Stimulated activated CD4-positive, alpha-beta T cell treated with anti-CD3 and anti-CD28 coated beads, Interleukin-2, amount 100 ng/mL, for 48 hours (primary cell): ENCODE measurements around the gene SAP30BP.
A peak's percentile ranks its signal among the peaks of the same experiment; 100 is the strongest.

Source experiments
- DNase-seq, 2 donors: peaks; one replicate each; pipeline ENCODE4 v3.0.0-alpha.2; 2020

Gene SAP30BP

DNA sequence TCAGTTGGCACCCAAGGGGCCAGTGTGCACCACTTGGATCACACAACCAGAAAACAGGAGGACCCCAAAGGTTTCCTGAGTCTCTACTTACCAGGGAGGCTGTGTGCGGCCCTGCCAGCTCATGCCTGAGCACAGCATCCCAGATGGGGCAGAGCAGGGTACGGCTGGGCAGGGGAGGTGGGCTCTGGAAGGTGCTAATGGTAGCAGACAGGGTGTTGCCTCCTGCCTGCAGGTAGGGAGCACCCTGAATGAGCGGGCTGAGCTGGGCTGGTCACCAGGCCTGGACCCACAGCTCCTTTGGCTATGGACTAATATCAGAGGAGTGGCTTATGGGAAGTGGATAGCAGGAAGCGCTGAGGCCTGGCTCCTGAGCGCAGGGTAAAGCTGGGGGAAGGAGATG lies 14.8 kb upstream of the SAP30BP start:
- no peak for DNase-seq

DNA sequence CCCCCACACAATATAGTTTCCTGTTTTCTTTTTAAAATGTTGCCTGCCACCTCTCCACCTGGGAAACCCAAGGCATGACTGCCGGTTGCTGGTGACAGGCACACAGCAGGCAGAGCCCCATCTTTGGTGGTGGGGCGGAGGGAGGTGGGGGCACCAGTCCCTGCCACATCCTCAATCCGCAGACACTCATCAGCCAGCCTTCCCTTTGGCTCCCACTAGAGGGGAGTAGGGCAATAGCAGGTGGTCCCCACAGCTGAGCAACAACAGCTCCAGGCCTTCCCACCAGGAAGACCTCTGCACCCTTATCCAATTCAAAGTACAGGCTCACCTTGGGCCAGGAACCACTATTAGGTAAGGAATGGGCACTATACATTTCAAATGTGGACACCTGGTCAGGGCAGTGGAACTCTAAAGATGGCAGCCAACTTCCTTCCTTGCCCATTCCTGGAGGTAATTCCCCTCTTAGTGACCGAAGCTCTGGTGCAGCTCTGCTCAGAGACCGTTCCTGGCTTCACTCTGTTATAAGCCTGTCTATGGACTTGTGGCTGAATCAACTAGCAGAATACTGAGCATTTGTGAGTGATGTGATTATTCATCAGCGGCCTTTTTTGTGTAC lies 14.1 kb upstream of the SAP30BP start:
- DNase-seq = no peak

DNA sequence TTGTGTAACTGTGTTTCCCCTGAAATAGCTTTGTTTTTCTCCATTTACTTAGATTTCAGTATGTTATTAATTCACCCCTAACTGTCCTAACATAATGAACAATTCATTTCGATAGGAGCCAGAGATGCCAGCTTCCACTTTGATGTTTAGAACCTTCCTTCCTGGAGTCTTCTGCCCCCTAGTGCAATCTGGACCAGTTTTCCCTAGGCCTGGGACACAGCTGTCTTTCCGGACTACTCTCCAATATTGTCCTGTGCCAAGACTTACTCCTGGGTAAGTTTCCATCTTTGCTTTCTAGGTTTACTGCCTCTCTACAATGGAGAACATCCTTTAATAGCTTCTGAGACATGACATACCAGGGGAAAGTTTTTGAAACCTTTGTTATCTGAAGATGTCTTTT lies 13.0 kb upstream of the SAP30BP start:
- no peak for DNase-seq

DNA sequence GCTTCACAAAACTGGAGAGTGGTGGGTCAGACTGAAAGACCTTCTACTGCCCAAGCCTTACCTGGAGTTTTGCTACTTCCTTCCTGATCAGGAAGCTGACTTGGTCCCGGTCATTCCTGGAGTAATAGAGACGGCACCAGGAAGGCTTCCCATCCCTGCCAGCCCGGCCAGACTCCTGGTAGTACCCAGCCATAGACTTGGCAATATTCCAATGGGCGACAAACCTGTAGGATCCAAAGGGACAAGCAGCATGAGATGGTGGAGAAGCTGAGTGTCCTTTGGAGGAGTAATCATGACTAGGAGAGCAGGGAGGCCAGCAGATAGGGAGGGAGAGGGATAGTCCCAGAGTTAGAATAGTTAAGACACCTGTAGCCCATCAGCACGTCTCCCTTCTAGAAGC lies 8.9 kb upstream of the SAP30BP start:
- no peak for DNase-seq

DNA sequence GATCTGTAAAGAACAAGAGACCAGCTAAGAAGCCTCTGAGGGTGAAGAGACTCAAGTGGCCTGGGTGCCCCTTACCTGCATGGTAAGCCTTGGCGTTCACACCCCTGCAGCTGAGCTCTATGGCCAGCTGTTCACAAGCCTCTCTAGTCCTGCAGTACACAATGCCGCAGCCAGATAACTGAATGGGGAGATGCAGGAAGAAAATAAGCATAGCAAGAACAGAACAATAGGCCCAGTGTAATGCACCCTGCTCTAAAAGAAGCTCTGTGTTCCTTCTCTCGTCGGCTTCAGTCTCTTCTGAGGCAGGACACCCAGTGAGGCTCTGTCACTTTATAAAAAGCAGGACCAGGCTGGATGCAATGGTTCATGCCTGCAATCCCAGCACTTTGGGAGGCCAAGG lies 5.6 kb upstream of the SAP30BP start:
- no peak for DNase-seq

DNA sequence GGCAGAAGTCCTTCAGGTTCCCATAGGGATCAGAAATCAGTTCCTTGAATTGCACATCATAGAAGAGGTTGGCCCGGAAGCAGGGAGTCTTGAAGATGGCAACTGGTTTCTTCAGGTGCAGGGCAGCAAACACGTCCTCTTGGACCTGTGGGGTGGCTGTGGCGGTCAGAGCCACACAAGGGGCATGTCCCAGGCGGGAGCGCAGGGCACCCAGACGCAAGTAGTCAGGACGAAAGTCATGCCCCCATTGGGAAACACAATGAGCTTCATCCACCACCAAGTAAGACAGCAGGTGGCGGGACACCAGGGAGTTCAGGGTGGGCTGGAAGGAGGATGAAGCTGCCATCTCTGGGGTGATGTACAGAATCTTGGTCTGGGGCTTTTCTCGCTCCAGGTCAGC lies 4.6 kb upstream of the SAP30BP start:
- no peak for DNase-seq

DNA sequence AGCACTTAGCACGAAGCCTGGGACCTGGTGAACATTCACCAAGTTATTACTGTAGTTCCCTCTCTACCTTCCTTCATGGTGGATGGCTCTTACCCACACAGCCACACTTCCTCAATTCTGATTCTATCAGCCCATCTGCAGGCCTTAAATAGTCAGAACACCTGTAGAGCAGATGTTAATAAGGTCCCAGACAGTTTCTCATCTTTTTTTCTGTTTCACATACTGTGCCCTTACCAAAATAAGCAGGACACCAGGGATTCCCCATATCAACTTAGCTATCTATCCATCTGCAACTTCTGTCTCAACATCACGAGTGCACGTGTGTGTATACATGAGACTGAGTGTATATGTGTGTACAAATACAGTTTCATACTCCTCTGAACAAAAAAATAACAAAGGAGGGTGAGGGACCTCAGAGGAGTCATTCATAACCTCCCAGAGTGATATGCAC lies 3.0 kb upstream of the SAP30BP start:
- no peak for DNase-seq

DNA sequence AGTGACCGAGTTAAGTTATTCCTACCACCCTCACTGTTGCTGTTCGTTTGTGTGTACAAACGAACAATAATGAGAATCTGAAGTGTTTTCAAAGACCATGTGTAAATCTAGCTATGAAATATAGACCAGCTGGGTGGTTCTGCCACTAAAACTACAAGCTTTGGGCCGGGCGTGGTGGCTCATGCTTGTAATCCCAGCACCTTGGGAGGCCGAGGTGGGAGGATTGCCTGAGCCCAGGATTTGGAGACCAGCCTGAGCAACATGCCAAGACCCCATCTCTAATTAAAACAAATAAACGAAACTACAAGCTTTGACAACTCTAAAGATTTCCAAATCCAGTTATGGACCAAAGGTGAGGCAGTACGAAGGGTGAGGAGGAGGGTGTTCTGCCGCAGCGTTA lies 1.2 kb upstream of the SAP30BP start:
- DNase-seq = no peak

DNA sequence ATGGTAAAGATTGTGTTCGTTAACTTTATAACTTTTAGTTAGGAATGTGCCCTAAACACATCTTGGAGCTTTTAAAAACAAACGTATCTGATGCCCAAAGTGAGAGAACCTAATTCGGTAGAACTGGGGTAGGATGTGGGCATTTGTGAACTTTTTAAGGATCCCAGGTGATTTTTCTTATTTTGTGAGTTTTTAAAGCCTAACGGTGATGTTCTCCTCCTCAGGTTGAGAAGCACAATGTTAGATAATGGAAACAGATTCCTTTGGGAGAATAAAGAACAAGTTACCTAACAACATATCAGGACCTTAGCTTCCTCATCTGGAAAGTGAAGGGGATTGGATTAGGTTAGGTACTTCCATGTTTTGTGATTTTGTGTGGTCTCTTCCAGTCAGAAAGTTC lies 687 bp downstream of the SAP30BP start:
- DNase-seq = no peak

DNA sequence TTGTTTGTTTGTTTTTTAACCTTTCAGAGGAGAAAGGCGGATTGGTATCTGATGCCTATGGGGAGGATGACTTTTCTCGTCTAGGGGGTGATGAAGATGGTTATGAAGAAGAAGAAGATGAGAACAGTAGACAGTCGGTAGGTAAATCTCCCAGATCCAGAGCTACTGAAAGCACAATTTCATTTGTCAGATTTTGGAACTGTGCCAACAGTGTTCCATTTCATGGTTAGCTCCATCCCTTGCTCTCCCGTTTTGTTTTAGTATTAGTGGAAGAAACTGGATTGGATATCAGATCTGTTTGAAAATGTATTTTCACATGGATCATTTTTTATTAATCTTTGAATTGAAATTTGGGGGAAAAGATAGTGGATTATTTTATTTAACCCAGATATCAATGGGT lies 1.4 kb downstream of the SAP30BP start:
- DNase-seq = no peak

DNA sequence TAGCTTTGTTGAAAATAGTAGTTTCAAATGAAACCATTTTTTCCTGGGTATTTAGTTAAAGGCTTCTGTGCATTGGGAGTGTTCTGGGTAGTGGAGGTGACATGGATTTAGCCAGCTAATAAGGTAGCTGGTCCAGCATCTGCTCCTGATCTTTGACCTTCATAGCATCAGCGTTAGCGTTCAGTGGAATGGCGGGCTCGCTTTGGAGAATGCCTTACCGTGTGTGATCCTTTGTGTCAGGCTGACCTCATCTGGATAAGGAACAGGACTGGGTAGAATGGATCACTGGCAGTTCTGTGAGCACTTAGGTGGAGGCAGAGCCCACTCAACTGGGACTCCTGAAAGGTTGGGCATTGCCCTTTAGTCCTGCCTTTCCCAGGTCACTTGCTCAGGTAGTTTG lies 3.7 kb downstream of the SAP30BP start:
- DNase-seq = no peak

DNA sequence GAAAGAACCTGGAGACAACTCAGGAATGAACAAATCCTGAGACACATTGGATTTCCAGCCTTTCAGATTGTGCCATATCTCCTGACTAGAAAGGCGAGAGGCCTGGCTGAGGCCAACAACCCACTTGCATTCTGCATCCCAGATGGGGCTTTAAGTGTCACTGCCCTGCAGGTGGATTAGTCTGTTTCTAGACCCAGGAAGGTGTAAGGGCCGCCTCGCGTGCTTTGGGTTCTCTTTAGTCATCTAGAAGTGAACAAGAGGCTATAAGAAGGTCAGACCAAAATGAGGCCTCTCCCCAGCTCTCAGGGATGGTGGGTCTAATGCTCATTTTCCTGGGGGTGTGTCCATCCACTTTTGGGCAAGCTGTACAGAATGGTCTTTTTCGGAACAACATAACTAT lies 4.9 kb downstream of the SAP30BP start:
- DNase-seq = no peak

DNA sequence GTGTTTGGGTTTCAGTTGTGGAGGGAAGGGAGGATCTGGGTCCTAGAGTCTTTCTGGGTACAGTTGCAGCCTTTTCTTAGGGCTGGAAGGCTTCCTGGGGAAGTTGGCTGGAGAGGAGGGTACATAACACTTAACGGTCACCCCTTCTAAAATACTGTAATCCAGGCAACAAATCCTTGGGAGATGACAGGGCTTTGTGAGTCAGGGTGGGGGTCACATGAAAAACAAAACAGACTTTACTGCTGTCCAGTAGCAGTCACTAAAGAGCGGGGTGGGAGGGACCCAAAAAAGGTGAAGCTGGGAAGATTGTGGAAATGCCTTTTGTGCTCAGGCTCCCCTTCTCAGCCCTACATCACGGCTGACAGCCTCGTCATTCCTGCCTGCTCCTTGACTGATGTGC lies 6.3 kb downstream of the SAP30BP start:
- DNase-seq = no peak

DNA sequence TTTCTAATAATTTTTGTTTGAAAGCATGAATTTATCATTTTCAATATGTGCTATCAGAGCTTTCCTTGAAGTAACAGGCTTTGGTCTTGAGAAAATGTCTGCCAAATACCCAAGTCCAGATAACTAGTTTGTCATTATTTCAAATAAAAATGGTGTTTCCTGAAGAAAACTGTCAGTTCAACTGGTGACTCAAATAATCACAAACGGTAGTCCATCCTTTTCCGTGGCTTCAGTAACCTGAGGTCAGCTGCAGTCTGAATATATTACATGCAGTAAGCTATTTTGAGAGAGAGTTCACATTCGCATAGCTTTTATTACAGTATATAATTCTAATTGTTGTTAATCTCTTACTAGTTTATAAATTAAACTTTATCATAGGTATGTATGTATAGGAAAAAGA lies 9.3 kb downstream of the SAP30BP start:
- DNase-seq = no peak

DNA sequence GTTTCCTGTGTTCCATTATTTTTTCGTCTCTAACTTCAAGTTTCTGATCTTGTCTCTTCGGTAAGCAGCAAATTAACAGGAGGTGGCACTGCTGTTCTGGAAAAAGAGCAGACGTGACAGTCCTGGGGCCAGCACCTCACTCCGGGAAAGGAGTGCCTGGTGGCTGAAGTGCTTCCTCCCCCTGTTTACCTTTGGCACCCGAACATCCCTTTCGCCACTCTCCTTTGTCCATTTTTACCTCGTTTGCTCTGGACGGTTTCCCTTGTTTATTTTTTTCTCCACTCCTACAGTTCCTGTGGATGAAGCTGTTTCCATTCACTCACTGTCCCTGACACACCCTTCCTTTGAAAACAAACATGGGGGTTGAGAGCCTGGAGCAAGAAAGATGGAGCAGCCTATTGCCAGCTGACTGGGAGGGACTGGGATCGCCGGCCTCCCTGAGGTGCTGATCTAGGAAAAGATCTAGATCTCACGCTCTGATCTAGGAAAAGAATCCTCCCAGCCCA lies 12.6 kb downstream of the SAP30BP start:
- DNase-seq = no peak

DNA sequence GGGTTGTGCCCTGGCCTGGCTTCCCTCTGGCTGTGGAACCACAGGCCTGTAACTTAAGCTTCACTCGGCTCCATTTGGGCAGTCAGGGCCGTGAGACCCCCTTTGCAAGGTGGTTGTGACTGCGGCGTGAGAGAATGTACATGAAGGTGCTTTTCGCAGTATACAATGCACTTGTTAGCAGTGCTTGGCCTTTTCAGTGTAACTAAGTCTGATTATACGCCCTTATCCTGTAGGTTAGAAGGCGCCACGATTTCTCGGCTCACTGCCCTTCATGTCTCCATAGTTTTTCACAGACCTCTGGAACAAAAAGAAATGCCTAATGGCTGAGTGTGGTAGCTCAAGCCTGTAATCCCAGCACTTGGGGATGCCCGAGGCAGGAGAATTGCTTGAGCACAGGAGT lies 13.3 kb downstream of the SAP30BP start:
- no peak for DNase-seq

DNA sequence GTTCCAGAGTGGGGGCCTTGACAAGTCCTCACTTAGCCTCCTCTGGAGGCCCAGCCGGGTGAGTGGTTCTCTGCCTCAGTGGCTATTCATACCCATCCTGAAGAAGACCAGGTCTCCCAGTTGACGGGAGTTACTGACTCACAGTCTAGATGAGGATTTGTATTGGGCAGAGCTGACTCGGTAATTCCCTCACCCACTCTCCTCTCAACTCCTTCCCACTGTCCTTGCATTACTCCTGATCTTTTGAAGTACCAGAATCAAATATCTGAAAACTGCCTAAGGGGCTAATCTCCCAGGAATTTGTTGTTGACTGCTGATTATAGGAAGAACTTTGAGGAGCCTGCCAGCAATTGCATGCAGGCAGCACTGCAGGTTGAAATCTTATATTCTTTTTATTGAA lies 14.2 kb downstream of the SAP30BP start:
- no peak for DNase-seq

DNA sequence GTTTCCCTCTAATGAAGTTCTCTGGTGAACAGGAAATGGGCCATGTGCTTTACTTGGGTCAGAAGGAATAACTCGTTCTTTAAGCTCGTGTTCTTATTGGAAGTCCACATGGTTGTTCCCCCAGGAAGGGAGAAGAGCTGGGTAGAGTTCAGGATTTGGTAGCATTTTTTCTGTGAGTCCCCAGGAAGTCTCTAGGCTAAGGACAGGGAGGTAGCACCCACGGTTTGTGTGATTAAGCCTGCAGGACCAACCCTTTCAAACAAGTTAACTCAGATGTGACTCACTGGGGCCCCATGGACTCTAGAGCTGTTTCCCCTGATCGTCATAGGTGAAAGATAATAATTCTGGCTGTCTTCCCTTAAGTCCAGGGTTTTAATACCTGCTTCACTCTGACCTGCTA lies 16.4 kb downstream of the SAP30BP start:
- no peak for DNase-seq

DNA sequence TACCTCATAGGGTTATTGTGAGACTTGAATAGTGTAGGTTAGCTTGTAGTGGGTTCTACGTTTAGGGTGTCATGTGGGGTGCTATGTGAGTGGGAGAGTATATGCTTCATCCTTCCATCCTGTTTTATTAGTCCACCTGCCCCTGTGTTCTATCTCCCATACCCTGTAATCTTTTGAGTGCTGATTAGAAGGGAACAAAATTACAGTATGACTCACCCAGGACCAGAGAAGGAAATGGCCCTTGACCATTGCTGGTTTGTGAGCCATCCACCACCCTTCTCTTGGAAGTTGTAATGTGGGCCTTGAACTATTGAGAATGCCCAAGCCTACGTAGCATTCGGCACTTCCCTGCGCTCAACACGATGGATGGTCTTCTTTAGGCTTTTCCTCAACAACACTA lies 17.1 kb downstream of the SAP30BP start:
- no peak for DNase-seq

DNA sequence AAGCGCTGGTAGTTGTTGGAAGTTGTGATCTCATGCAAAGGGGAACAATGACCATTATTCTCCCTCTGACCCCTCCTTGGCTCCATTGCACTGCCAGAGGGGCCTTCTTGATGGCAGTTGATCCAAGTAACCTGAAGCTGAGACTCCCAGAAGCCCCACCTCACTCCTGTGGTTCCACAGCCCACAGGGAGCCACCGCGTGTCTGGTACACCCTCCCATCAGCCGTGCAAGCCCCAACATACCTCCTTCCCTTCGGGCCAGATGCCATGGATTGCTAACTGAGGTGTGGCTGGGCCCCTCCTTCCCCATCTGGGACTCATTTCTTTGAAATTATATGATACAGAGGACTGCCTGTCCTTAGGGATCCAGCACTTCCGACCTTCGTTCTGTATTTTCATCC lies 17.8 kb downstream of the SAP30BP start:
- DNase-seq = no peak

DNA sequence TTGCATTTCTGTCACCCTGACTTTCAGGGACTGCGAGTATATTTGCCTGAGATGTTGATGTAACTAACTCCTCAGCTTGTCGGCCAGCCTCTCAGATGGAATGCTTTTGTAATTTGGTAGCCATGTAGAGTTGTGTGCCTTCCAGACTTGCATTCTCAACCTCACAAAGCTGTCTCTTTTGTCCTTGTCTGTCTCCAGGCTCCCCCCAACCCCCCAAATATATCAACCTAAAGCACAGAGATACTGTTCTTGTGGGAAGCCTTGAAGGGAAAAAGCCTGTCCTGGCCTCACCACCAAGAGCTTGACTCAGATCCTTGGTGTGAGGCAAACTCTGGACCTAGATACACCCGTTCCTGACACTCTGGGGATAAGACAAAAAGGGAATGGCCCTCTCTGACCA lies 18.4 kb downstream of the SAP30BP start:
- no peak for DNase-seq

DNA sequence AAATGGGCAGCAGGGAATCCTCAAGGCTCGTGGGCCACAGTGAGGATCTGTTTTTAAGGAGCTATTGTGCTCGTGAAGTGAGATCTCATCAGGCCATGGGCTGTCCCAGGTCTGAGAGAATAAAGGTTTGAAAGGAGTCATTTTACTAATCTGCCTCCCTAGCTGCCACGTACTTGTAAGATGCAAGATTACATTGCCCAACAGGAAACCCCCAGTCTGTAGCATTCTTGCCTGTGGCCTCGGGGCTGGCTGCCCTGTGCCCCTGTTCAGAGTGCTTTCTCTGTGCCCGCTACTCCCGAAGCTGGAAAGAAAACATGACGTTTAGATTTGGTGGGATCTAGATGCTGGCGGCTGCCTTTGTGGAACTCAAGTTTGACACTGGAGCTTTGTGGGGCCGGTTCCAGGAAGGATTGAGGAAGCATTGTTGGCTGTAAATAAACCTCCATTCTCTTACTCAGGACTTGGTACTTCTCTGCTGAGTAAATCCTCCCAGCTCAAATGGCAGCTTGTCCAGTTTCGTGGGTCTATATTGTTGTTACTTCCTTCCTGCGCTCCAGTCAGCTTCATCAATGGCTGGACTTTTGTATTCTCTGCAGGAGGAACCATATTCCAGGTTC lies 21.2 kb downstream of the SAP30BP start:
- DNase-seq = no peak

DNA sequence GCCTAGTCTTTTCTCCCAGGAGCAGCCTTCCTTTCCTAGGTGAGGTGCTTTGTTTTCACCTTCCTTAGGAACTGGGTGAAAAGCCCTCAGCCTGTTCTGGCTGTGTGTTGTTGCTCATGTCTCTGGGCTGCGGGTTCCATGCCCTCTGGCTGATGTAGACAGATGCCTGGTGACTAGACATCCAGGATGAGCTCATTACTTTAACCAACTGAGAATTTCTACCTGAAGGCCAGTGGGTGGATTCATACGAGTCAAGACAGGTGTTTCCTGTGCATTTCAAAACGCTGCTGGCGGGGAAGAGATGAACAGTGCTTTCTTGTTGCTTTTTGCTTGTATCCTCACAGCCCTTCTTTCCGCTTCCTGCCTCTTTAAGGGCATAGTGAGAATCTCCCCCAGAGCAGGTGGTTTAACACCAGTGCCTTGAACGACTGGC lies 22.3 kb downstream of the SAP30BP start:
- peak; percentile 7 to 15 for DNase-seq

DNA sequence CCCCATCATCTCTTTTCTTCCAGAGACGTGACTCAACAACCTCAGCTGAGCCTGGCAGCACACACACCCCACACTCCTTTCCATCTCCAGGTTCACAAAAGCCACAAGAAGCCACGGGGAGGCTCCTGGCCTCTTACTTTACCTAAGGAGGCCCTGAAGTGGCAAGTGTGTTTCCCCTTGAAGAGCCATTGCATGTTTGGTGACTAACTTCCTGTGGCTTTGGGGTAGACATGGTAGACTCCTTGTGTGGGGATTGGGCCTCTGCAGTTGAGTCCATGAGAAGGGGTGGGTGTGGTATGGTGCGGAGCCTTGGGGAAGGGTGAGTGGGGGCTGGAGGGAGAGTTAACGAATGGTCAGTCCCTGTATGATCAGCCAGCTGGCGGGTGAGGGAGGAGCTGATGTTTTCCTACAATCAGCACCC lies 24.2 kb downstream of the SAP30BP start:
- DNase-seq = peak; percentile 26 to 30
